HCT116 (cell line): Measurements from ENCODE around the gene CERS6. TPM values are rescaled to one million over a fixed set of nuclear protein-coding genes. Genes with fewer than 3 reads are reported as not detected.

Experiments used
- ATAC-seq: fragments of 200-7000 bp; cut with Tn5 transposase; 2 replicates; pipeline ENCODE4 v1.9.1; 2020; ENCODE audit warnings: mild to moderate bottlenecking, moderate library complexity
- BruUV-seq: library from RNA; stranded (reverse); fragments of 400-500 nt; replicated peaks from 2 replicates; lab custom pipeline; 2021; lab: Mats Ljungman, UMichigan
- CTCF ChIA-PET: fragments of 300-600 bp; sonication (Branson Sonifier 250); formaldehyde crosslinking; loops from one replicate; lab custom pipeline; 2021; ENCODE audit warnings: antibody characterized with exemption; lab: Charles Lee
- POLR2A ChIA-PET: fragments of 300-600, 350-600 bp; sonication (Branson Sonifier 250); formaldehyde crosslinking; loops from one replicate; lab custom pipeline; 2021; ENCODE audit warnings: antibody characterized with exemption; lab: Charles Lee
- RAD21 ChIA-PET, 2 experiments: fragments of 300-600 bp; sonication (Branson Sonifier 250); formaldehyde crosslinking; loops; one replicate each; lab custom pipeline; 2023; ENCODE audit warnings: low total read pairs in 2 of 2; ENCODE audit not compliant: uncharacterized antibody in 2 of 2, unreplicated experiment in 2 of 2, low non-redundant PET in 1 of 2; lab: Charles Lee
- DNase-seq: peaks from one replicate; pipeline ENCODE4 v3.0.0-alpha.2; 2010; ENCODE audit warnings: low read depth, low spot score
- H2AFZ ChIP-seq: fragments of 200-600 bp; shearing (Covaris generic), sonication (generic); 2 replicates; pipeline ENCODE4 v1.6.1; 2017; ENCODE audit warnings: low read depth, mixed run types, mixed read lengths, antibody characterized with exemption, low read length; ENCODE audit not compliant: poor library complexity, severe bottlenecking
- H3K27ac ChIP-seq: 2 replicates; pipeline ENCODE4 v1.5.1; 2012; ENCODE audit warnings: low read depth, low read length
- H3K27me3 ChIP-seq: fragments of 200-600 bp; sonication (generic); 2 replicates; pipeline ENCODE4 v1.6.1; 2016; ENCODE audit warnings: mixed run types, low read length, mixed read lengths; ENCODE audit not compliant: insufficient read depth
- H3K36me3 ChIP-seq, 2 experiments: fragments of 200-500 bp in 1 of 2; fragments of 200-600 bp in 1 of 2; sonication (Bioruptor generic) in 1 of 2; sonication (generic) in 1 of 2; 2 replicates each; pipeline versions ENCODE4 v1.5.1 to v1.6.1; 2014 to 2016; ENCODE audit warnings: low read length in 2 of 2, inconsistent platforms in 1 of 2, mixed read lengths in 1 of 2, mixed run types in 1 of 2; ENCODE audit not compliant: insufficient read depth in 2 of 2, control insufficient read depth in 1 of 2
- H3K4me1 ChIP-seq, 2 experiments: fragments of 200-600 bp in 1 of 2; sonication (generic) in 1 of 2; 2 replicates each; pipeline versions ENCODE4 v1.5.1 to v1.6.1; 2012 to 2017; ENCODE audit warnings: low read length in 2 of 2, inconsistent platforms in 1 of 2, mild to moderate bottlenecking in 1 of 2, mixed read lengths in 1 of 2, mixed run types in 1 of 2, moderate library complexity in 1 of 2; ENCODE audit not compliant: insufficient read depth in 2 of 2, control insufficient read depth in 1 of 2
- H3K4me2 ChIP-seq: fragments of 200-600 bp; sonication (generic); 2 replicates; pipeline ENCODE4 v1.6.1; 2017; ENCODE audit warnings: mixed run types, low read length, mixed read lengths
- H3K4me3 ChIP-seq, 2 experiments: fragments of 200-600 bp in 1 of 2; sonication (generic) in 1 of 2; replicated peaks in 1 of 2; 2 replicates each; pipeline ENCODE4 v1.5.1; 2011 to 2016; ENCODE audit warnings: low read length in 2 of 2, control low read depth in 1 of 2, low read depth in 1 of 2, mild to moderate bottlenecking in 1 of 2, mixed read lengths in 1 of 2, mixed run types in 1 of 2
- H3K79me2 ChIP-seq: fragments of 200-600 bp; sonication (generic); 2 replicates; pipeline ENCODE4 v1.6.1; 2017; ENCODE audit warnings: mild to moderate bottlenecking, mixed run types, low read length, moderate library complexity, mixed read lengths; ENCODE audit not compliant: insufficient read depth
- H3K9ac ChIP-seq: fragments of 200-600 bp; sonication (generic); 2 replicates; pipeline ENCODE4 v1.6.1; 2016; ENCODE audit warnings: low read length, mixed read lengths
- H3K9me2 ChIP-seq: fragments of 200-600 bp; sonication (generic), shearing (Covaris generic); 2 replicates; pipeline ENCODE4 v1.6.1; 2017; ENCODE audit warnings: mixed run types, mild to moderate bottlenecking, moderate library complexity; ENCODE audit not compliant: insufficient read depth
- H3K9me3 ChIP-seq, 2 experiments: fragments of 200-500 bp in 1 of 2; fragments of 200-600 bp in 1 of 2; sonication (Bioruptor generic) in 1 of 2; sonication (generic) in 1 of 2; 2 replicates each; pipeline ENCODE4 v1.6.1; 2014 to 2017; ENCODE audit warnings: low read length in 2 of 2, mixed read lengths in 2 of 2, inconsistent platforms in 1 of 2, low read depth in 1 of 2, mild to moderate bottlenecking in 1 of 2, mixed run types in 1 of 2, moderate library complexity in 1 of 2; ENCODE audit not compliant: control insufficient read depth in 1 of 2, insufficient read depth in 1 of 2
- H4K20me1 ChIP-seq: fragments of 200-600 bp; sonication (generic), shearing (Covaris generic); 2 replicates; pipeline ENCODE4 v1.6.1; 2017; ENCODE audit warnings: mixed run types, mild to moderate bottlenecking, moderate library complexity; ENCODE audit not compliant: insufficient read depth
- CBX3 ChIP-seq: IDR thresholded peaks from 2 replicates; pipeline ENCODE4 v1.6.1; 2012; ENCODE audit warnings: low read depth
- CEBPB ChIP-seq: IDR thresholded peaks from 2 replicates; pipeline ENCODE4 v1.6.1; 2012; ENCODE audit warnings: low read depth
- EGR1 ChIP-seq: IDR thresholded peaks from 2 replicates; pipeline ENCODE4 v1.6.1; 2012; ENCODE audit warnings: low read depth
- ELF1 ChIP-seq: IDR thresholded peaks from 2 replicates; pipeline ENCODE4 v1.6.1; 2012; ENCODE audit warnings: low read depth, borderline replicate concordance
- EZH2phosphoT487 ChIP-seq: fragments of 200-600 bp; IDR thresholded peaks from 2 replicates; pipeline ENCODE4 v1.6.1; 2018; ENCODE audit warnings: antibody characterized with exemption, borderline replicate concordance
- FOSL1 ChIP-seq: IDR thresholded peaks from 2 replicates; pipeline ENCODE4 v1.6.1; 2012; ENCODE audit warnings: low read depth
- MAX ChIP-seq: IDR thresholded peaks from 2 replicates; pipeline ENCODE4 v1.6.1; 2012
- POLR2A ChIP-seq: IDR thresholded peaks from 2 replicates; pipeline ENCODE4 v1.7.0; 2011; ENCODE audit warnings: borderline replicate concordance; ENCODE audit not compliant: insufficient read depth, insufficient read length; ENCODE audit errors: extremely low read depth
- RAD21 ChIP-seq: IDR thresholded peaks from 2 replicates; pipeline ENCODE4 v1.6.1; 2012; ENCODE audit warnings: low read depth, mild to moderate bottlenecking
- REST ChIP-seq: IDR thresholded peaks from 2 replicates; pipeline ENCODE4 v1.6.1; 2012; ENCODE audit warnings: low read depth
- SIN3A ChIP-seq: IDR thresholded peaks from 2 replicates; pipeline ENCODE4 v1.6.1; 2012; ENCODE audit warnings: low read depth
- TCF7L2 ChIP-seq: IDR thresholded peaks from 2 replicates; pipeline ENCODE4 v1.7.0; 2011; ENCODE audit warnings: borderline replicate concordance, inconsistent platforms; ENCODE audit not compliant: insufficient read depth, insufficient read length; ENCODE audit errors: extremely low read depth
- YY1 ChIP-seq: IDR thresholded peaks from 2 replicates; pipeline ENCODE4 v1.6.1; 2011; ENCODE audit warnings: low read length, low read depth, moderate library complexity, mild to moderate bottlenecking; ENCODE audit not compliant: insufficient replicate concordance; ENCODE audit errors: extremely low read depth
- ZBTB33 ChIP-seq: IDR thresholded peaks from 2 replicates; pipeline ENCODE4 v1.6.1; 2011; ENCODE audit warnings: mild to moderate bottlenecking, low read length, moderate library complexity; ENCODE audit not compliant: insufficient replicate concordance; ENCODE audit errors: extremely low read depth
- ZNF274 ChIP-seq: fragments of 200-500 bp; sonication (Bioruptor generic); IDR thresholded peaks from 2 replicates; pipeline ENCODE4 v1.6.1; 2014; ENCODE audit warnings: mild to moderate bottlenecking, low read depth, low read length, inconsistent platforms
- intact Hi-C: fragments of 100-400 bp; cut with micrococcal nuclease; formaldehyde crosslinking; loops from 2 replicates; pipeline ENCODE4 v1.10.0; 2022
- total RNA-seq: library from RNA; stranded (reverse); gene quantifications from one replicate; pipeline ENCODE4 v1.2.1, GENCODE V29; 2021; ENCODE audit not compliant: unreplicated experiment
- TF ChIP-seq, protein P1 (sequence below): IDR thresholded peaks from 2 replicates; pipeline ENCODE4 v1.6.1; 2012
- TF ChIP-seq, protein P2 (sequence below), 3 experiments: fragments of 200-600 bp in 1 of 3; sonication (generic) in 1 of 3; IDR thresholded peaks in 2 of 3; conservative IDR thresholded peaks in 1 of 3; 2 replicates each; pipeline ENCODE4 v1.5.1; 2012 to 2017; ENCODE audit warnings: low read depth in 2 of 3, low read length in 2 of 3, antibody characterized with exemption in 1 of 3, borderline replicate concordance in 1 of 3, control low read depth in 1 of 3, mild to moderate bottlenecking in 1 of 3, mixed read lengths in 1 of 3, mixed run types in 1 of 3, moderate library complexity in 1 of 3; ENCODE audit not compliant: insufficient read depth in 1 of 3

CERS6 gene
- total RNA-seq, 1 experiment from 2014 or later, result 37.0 TPM

- CTCF ChIA-PET, result no interaction called here
- no peaks in the 10 kb centered on the region for H3K9me2 ChIP-seq
- RAD21 ChIA-PET, result no interaction called here
- no peak overlapping the region for H3K4me3 ChIP-seq
- no peaks in the 10 kb centered on the region for H4K20me1 ChIP-seq
- POLR2A ChIA-PET, result no interaction called here
- TF ChIP-seq CBX3 (no peak), EGR1 (no peak), ZNF274 (no peak), ZBTB33 (no peak), MAX (no peak), RAD21 (no peak), POLR2A (no peak), TCF7L2 (no peak), EZH2phosphoT487 (no peak), CEBPB (no peak), SIN3A (no peak), YY1 (no peak), ELF1 (no peak), REST (no peak), FOSL1 (no peak)
- TF ChIP-seq, protein P1, sequence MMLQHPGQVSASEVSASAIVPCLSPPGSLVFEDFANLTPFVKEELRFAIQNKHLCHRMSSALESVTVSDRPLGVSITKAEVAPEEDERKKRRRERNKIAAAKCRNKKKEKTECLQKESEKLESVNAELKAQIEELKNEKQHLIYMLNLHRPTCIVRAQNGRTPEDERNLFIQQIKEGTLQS, result no peak
- TF ChIP-seq, protein P2, sequence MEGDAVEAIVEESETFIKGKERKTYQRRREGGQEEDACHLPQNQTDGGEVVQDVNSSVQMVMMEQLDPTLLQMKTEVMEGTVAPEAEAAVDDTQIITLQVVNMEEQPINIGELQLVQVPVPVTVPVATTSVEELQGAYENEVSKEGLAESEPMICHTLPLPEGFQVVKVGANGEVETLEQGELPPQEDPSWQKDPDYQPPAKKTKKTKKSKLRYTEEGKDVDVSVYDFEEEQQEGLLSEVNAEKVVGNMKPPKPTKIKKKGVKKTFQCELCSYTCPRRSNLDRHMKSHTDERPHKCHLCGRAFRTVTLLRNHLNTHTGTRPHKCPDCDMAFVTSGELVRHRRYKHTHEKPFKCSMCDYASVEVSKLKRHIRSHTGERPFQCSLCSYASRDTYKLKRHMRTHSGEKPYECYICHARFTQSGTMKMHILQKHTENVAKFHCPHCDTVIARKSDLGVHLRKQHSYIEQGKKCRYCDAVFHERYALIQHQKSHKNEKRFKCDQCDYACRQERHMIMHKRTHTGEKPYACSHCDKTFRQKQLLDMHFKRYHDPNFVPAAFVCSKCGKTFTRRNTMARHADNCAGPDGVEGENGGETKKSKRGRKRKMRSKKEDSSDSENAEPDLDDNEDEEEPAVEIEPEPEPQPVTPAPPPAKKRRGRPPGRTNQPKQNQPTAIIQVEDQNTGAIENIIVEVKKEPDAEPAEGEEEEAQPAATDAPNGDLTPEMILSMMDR (IDR thresholded peaks at IDR 0.05 in 2 of 3, conservative IDR thresholded peaks at IDR 0.05 in 1 of 3; ENCODE audit: borderline replicate concordance in 1 of 3, insufficient read depth in 1 of 3, low read depth in 2 of 3, low read length in 2 of 3), result no peak
- no peak overlapping the region for H3K9ac ChIP-seq
- H3K27ac ChIP-seq, result no peak overlapping the region
- no peak overlapping the region for H3K4me2 ChIP-seq
- no peak for DNase-seq
- BruUV-seq, result no TSS peak
- H2AFZ ChIP-seq, result no peak overlapping the region
- H3K79me2 ChIP-seq, result peaks cover 9% of the 10 kb centered on the region; the same call in 1 of the 2 replicates
- intact Hi-C loops, result no loop called here
- no peak for ATAC-seq
- no peaks in the 10 kb centered on the region for H3K36me3 ChIP-seq
- peaks cover 3 to 21% of the 10 kb centered on the region in 2 experiments; a peak in 3 of 4 replicates for H3K4me1 ChIP-seq
- H3K27me3 ChIP-seq, result no peaks in the 10 kb centered on the region
- H3K9me3 ChIP-seq, result no peaks in the 10 kb centered on the region
Observed at GRCh38 chr2:168600949-168601348, 144.9 kb downstream of the CERS6 start.
